CD14-positive monocyte (primary cell): ENCODE results near the gene TSSK2. TPM values are rescaled to one million over a fixed set of nuclear protein-coding genes. Genes with fewer than 3 reads are reported as not detected.

Source experiments
- DNase-seq, 3 donors: peaks; one replicate each; pipeline ENCODE4 v3.0.0-alpha.2; 2011 to 2022
- H2AFZ ChIP-seq: 2 replicates; pipeline ENCODE4 v1.6.0; 2012; ENCODE audit warnings: mild to moderate bottlenecking, low read depth, low read length, inconsistent platforms; ENCODE audit not compliant: insufficient read depth, poor library complexity, severe bottlenecking
- H3K27ac ChIP-seq, 2 donors: 1 replicate in 1 of 2; 2 replicates in 1 of 2; pipeline ENCODE4 v1.5.1; 2012 to 2013; ENCODE audit warnings: low read length in 2 of 2, control low read depth in 1 of 2, inconsistent platforms in 1 of 2, low read depth in 1 of 2, mild to moderate bottlenecking in 1 of 2
- H3K27me3 ChIP-seq, 2 donors: one replicate each; pipeline versions ENCODE4 v1.6.0 to v1.6.1; 2011 to 2013; ENCODE audit warnings: low read length in 2 of 2; ENCODE audit not compliant: control insufficient read depth in 2 of 2, insufficient read depth in 2 of 2
- H3K36me3 ChIP-seq, 2 donors: replicated peaks in 1 of 2; 1 replicate in 1 of 2; 2 replicates in 1 of 2; pipeline versions ENCODE4 v1.5.1 to v1.6.1; 2012 to 2013; ENCODE audit warnings: low read length in 2 of 2, control low read depth in 1 of 2, inconsistent platforms in 1 of 2, mild to moderate bottlenecking in 1 of 2; ENCODE audit not compliant: insufficient read depth in 2 of 2, control insufficient read depth in 1 of 2
- H3K4me1 ChIP-seq, 2 donors: 1 replicate in 1 of 2; 2 replicates in 1 of 2; pipeline versions ENCODE4 v1.5.1 to v1.6.1; 2012 to 2013; ENCODE audit warnings: low read length in 2 of 2, control low read depth in 1 of 2, inconsistent platforms in 1 of 2, mild to moderate bottlenecking in 1 of 2, moderate library complexity in 1 of 2; ENCODE audit not compliant: insufficient read depth in 2 of 2, control insufficient read depth in 1 of 2
- H3K4me2 ChIP-seq: replicated peaks from 2 replicates; pipeline ENCODE3; 2012; ENCODE audit warnings: low read length, moderate library complexity, mild to moderate bottlenecking; ENCODE audit not compliant: poor library complexity, severe bottlenecking; ENCODE audit errors: extremely low read depth
- H3K4me3 ChIP-seq, 3 experiments: fragments of 200-600 bp in 1 of 3; sonication (generic) in 1 of 3; replicated peaks in 1 of 3; 1 replicate in 2 of 3; 2 replicates in 1 of 3; pipeline ENCODE4 v1.5.1; 2011 to 2013; ENCODE audit warnings: low read length in 3 of 3, mild to moderate bottlenecking in 3 of 3, control low read depth in 2 of 3, low read depth in 2 of 3, inconsistent platforms in 1 of 3, moderate library complexity in 1 of 3
- H3K79me2 ChIP-seq: 2 replicates; pipeline ENCODE4 v1.6.0; 2012; ENCODE audit warnings: mild to moderate bottlenecking, control low read depth, inconsistent platforms, low read length, moderate library complexity; ENCODE audit not compliant: insufficient read depth
- H3K9ac ChIP-seq: 2 replicates; pipeline ENCODE4 v1.6.0; 2017; ENCODE audit warnings: low read length, mild to moderate bottlenecking; ENCODE audit not compliant: insufficient read depth, poor library complexity, severe bottlenecking
- H3K9me3 ChIP-seq, 2 donors: replicated peaks in 1 of 2; 1 replicate in 1 of 2; 2 replicates in 1 of 2; pipeline versions ENCODE4 v1.5.1 to v1.6.1; 2012 to 2013; ENCODE audit warnings: low read length in 2 of 2, control low read depth in 1 of 2; ENCODE audit not compliant: control insufficient read depth in 1 of 2, insufficient read depth in 1 of 2
- H4K20me1 ChIP-seq: 2 replicates; pipeline ENCODE4 v1.6.0; 2012; ENCODE audit warnings: mild to moderate bottlenecking, low read length, control low read depth, moderate library complexity; ENCODE audit not compliant: insufficient read depth
- H3K27ac Mint-ChIP-seq, 7 donors: one replicate each; pipeline ENCODE4 v1.8.0; 2020; ENCODE audit warnings: mild to moderate bottlenecking in 7 of 7, mixed read lengths in 7 of 7, moderate library complexity in 6 of 7, inconsistent platforms in 2 of 7
- H3K27me3 Mint-ChIP-seq, 3 donors: one replicate each; pipeline ENCODE4 v1.8.0; 2021 to 2022; ENCODE audit warnings: low read depth in 3 of 3, mild to moderate bottlenecking in 3 of 3, mixed read lengths in 3 of 3, moderate library complexity in 3 of 3, inconsistent platforms in 1 of 3
- H3K36me3 Mint-ChIP-seq, 2 donors: one replicate each; pipeline ENCODE4 v1.8.0; 2020; ENCODE audit warnings: mixed read lengths in 2 of 2, inconsistent platforms in 1 of 2, mild to moderate bottlenecking in 1 of 2
- H3K4me1 Mint-ChIP-seq: one replicate; pipeline ENCODE4 v1.8.0; 2020; ENCODE audit warnings: mild to moderate bottlenecking, mixed read lengths
- H3K4me3 Mint-ChIP-seq, 2 donors: one replicate each; pipeline ENCODE4 v1.8.0; 2020; ENCODE audit warnings: mild to moderate bottlenecking in 2 of 2, mixed read lengths in 2 of 2, moderate library complexity in 1 of 2
- H3K9me3 Mint-ChIP-seq, 7 donors: one replicate each; pipeline ENCODE4 v1.8.0; 2020 to 2022; ENCODE audit warnings: mixed read lengths in 7 of 7, mild to moderate bottlenecking in 6 of 7, moderate library complexity in 6 of 7, inconsistent platforms in 2 of 7
- CTCF ChIP-seq: fragments of 200-600 bp; IDR thresholded peaks from one replicate; pipeline ENCODE4 v1.8.0; 2022; ENCODE audit warnings: antibody characterized with exemption, mild to moderate bottlenecking
- WGBS: methylation state at CpG from one replicate; pipeline ENCODE4 v1.1.5; 2013; ENCODE audit warnings: missing lambda C conversion rate; ENCODE audit not compliant: insufficient coverage; 5-methylcytosine and 5-hydroxymethylcytosine counted together
- intact Hi-C, 2 donors: fragments of 100-400 bp; cut with micrococcal nuclease; formaldehyde crosslinking; loops; one replicate each; pipeline versions ENCODE4 v1.15.0 to v1.15.1; 2023
- polyA plus RNA-seq, 3 donors: library from polyadenylated mRNA; depleted of rRNA in 1 of 3; unstranded in 2 of 3; stranded (reverse) in 1 of 3; fragments of 300-500 nt in 2 of 3; fragments of >200 nt in 1 of 3; fragmentation: Illumina TruSeq in 2 of 3; gene quantifications; 1 replicate in 2 of 3; 2 replicates in 1 of 3; pipeline ENCODE4 v1.2.3, GENCODE V29; 2012 to 2021

TSSK2 gene
- polyA plus RNA-seq, 3 donors: 0.04 TPM; not detected in 2

DNA sequence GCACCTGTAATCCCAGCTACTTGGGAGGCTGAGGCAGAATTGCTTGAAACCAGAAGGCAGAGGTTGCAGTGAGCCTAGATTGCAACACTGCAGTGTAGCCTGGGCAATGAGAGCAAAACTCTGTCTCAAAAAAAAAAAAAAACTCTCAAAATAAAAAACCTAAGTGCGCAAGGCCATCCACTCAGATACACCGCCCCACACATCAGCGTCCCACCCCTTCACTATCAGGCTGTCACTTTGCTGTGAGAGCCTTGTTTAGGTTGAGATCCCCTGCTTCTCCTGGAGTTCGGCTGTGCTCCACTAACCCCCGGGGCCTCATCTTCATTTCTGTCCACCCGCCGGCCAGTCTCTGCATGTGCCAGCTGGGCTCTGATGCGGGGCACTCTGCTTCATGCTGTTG lies 35.3 kb downstream of the TSSK2 start:
- H3K4me1 ChIP-seq: peaks cover 14 to 21% of the 10 kb centered on the region in 2 donors
- H3K79me2 ChIP-seq: peaks cover 3% of the 10 kb centered on the region
- DNase-seq: no peak
- H3K4me3 ChIP-seq: no peak overlapping the region
- Mint-ChIP-seq H3K9me3 (peaks cover 0 to 21% (median 9%) of the 10 kb centered on the region in 7 donors), H3K36me3 (peaks cover 0 to 4% of the 10 kb centered on the region in 2 donors), H3K4me1 (peaks cover 16% of the 10 kb centered on the region), H3K27ac (no peak overlapping the region), H3K4me3 (peak overlapping the region in 1 of 2 donors; percentile 11), H3K27me3 (peaks cover 47 to 66% (median 56%) of the 10 kb centered on the region in 3 donors)
- H3K27ac ChIP-seq: no peak overlapping the region
- intact Hi-C loops: no loop called here
- H3K9ac ChIP-seq: no peak overlapping the region
- 91% methylated on average over 8 of the region's 8 CpGs for WGBS
- peaks cover 0 to 12% of the 10 kb centered on the region in 2 donors for H3K9me3 ChIP-seq
- H3K27me3 ChIP-seq: peaks cover 21 to 48% of the 10 kb centered on the region in 2 donors
- no peaks in the 10 kb centered on the region for H3K36me3 ChIP-seq
- no peak overlapping the region for H2AFZ ChIP-seq
- no peak overlapping the region for H3K4me2 ChIP-seq
- TF ChIP-seq CTCF: no peak
- H4K20me1 ChIP-seq: no peaks in the 10 kb centered on the region

DNA sequence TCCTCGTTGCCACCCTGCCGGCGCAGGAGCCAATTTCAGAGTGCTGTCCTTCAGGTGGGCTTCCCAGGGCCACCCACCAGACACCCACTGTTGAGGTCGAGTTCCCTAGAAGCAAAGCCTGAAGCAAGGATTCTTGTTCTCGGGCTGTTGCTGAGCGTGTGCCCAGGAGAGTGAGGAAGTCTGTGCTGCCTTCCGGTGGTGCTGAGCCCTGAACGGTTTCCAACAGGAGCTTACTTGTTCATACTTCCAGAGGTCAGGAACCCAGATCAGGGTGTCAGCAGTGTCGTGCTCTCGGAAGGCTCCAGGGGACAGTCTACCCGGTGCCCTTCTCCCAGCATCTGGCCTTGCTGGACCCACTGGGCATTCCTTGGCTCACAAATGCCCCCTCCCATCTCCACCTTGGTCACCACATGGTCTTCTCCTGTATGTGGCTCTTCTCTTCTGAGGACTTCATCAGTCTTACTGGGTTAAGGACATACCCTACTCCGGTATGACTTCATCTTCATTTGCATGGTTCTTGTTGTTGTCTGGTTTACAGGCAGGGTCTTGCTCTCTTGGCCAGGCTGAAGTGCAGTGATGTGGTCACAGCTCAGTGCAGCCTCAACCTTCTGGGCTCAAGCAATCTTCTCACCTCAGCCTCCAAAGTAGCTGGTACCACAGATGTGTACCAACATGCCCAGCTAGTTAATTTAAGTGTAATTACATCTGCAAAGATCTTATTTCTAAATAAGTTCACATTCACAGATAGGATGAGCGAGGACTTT lies 36.2 kb downstream of the TSSK2 start:
- H3K9ac ChIP-seq: no peak overlapping the region
- no peak for TF ChIP-seq CTCF
- peaks cover 11% of the 10 kb centered on the region for H3K79me2 ChIP-seq
- Mint-ChIP-seq H3K27me3 (peaks cover 47 to 66% (median 56%) of the 10 kb centered on the region in 3 donors), H3K4me1 (peaks cover 20% of the 10 kb centered on the region), H3K36me3 (peaks cover 0 to 4% of the 10 kb centered on the region in 2 donors), H3K9me3 (peaks cover 0 to 21% (median 9%) of the 10 kb centered on the region in 7 donors), H3K4me3 (peak overlapping the region in 1 of 2 donors; percentile 11), H3K27ac (no peak overlapping the region)
- peaks cover 19 to 28% of the 10 kb centered on the region in 2 donors for H3K4me1 ChIP-seq
- H2AFZ ChIP-seq: no peak overlapping the region
- 85% methylated on average over 12 of the region's 13 CpGs for WGBS
- peaks cover 21 to 48% of the 10 kb centered on the region in 2 donors for H3K27me3 ChIP-seq
- intact Hi-C loops: no loop called here
- no peak overlapping the region for H3K4me3 ChIP-seq
- no peaks in the 10 kb centered on the region for H4K20me1 ChIP-seq
- no peak for DNase-seq
- H3K9me3 ChIP-seq: peaks cover 0 to 12% of the 10 kb centered on the region in 2 donors
- H3K36me3 ChIP-seq: no peaks in the 10 kb centered on the region
- no peak overlapping the region for H3K27ac ChIP-seq
- H3K4me2 ChIP-seq: no peak overlapping the region
